Karpas-422 (cell line): Measurements from ENCODE around the gene MYH10. TPM values are rescaled to one million over a fixed set of nuclear protein-coding genes. Genes with fewer than 3 reads are reported as not detected.

Experiments used
- DNase-seq: peaks from one replicate; pipeline ENCODE4 v3.0.0-alpha.2; 2015
- H2AFZ ChIP-seq: fragments of 200-600 bp; sonication (generic); 2 replicates; pipeline ENCODE4 v1.6.1; 2014; ENCODE audit warnings: antibody characterized with exemption, low read length, mixed read lengths
- H3K27ac ChIP-seq: fragments of 200-600 bp; sonication (generic); 2 replicates; pipeline ENCODE4 v1.5.1; 2014; ENCODE audit warnings: mild to moderate bottlenecking, low read length, moderate library complexity
- H3K27me3 ChIP-seq: fragments of 200-600 bp; sonication (generic); 2 replicates; pipeline ENCODE4 v1.6.1; 2014; ENCODE audit warnings: low read length, mixed read lengths
- H3K36me3 ChIP-seq: fragments of 200-600 bp; sonication (generic); 2 replicates; pipeline ENCODE4 v1.6.1; 2014; ENCODE audit warnings: low read length, mixed read lengths; ENCODE audit not compliant: insufficient read depth
- H3K4me1 ChIP-seq: fragments of 200-600 bp; sonication (generic); 2 replicates; pipeline ENCODE4 v1.6.1; 2014; ENCODE audit warnings: mild to moderate bottlenecking, low read length, mixed read lengths
- H3K4me2 ChIP-seq: fragments of 200-600 bp; sonication (generic); 2 replicates; pipeline ENCODE4 v1.6.1; 2014; ENCODE audit warnings: low read length, low read depth, mild to moderate bottlenecking; ENCODE audit not compliant: poor library complexity, severe bottlenecking
- H3K4me3 ChIP-seq: fragments of 200-600 bp; sonication (generic); 2 replicates; pipeline ENCODE4 v1.5.1; 2014; ENCODE audit warnings: mild to moderate bottlenecking, antibody characterized with exemption, low read length, mixed read lengths
- H3K79me2 ChIP-seq: fragments of 200-600 bp; sonication (generic); 2 replicates; pipeline ENCODE4 v1.6.1; 2014; ENCODE audit warnings: mild to moderate bottlenecking, low read length, mixed read lengths
- H3K9ac ChIP-seq: fragments of 200-600 bp; sonication (generic); 2 replicates; pipeline ENCODE4 v1.6.0; 2014; ENCODE audit warnings: low read length
- H3K9me2 ChIP-seq: fragments of 200-600 bp; sonication (generic), shearing (Covaris generic); replicated peaks from 2 replicates; pipeline ENCODE4 v1.6.0; 2014; ENCODE audit warnings: mild to moderate bottlenecking, low read length, moderate library complexity; ENCODE audit not compliant: insufficient read depth
- H3K9me3 ChIP-seq: fragments of 300-700, 200-600 bp; sonication (generic); 2 replicates; pipeline ENCODE4 v1.6.1; 2014; ENCODE audit warnings: low read length, mixed read lengths
- H4K20me1 ChIP-seq: fragments of 200-600 bp; sonication (generic); 2 replicates; pipeline ENCODE4 v1.6.1; 2014; ENCODE audit warnings: mild to moderate bottlenecking, antibody characterized with exemption, low read length, low read depth; ENCODE audit not compliant: insufficient read depth
- total RNA-seq: library from RNA; depleted of rRNA; stranded (reverse); fragments of >200 nt; shearing (Covaris generic); gene quantifications from 2 replicates; pipeline ENCODE4 v1.2.3, GENCODE V29; 2014; ENCODE audit warnings: low replicate concordance

The MYH10 gene
- total RNA-seq, 1 experiment from 2014 or later: not detected

DNA sequence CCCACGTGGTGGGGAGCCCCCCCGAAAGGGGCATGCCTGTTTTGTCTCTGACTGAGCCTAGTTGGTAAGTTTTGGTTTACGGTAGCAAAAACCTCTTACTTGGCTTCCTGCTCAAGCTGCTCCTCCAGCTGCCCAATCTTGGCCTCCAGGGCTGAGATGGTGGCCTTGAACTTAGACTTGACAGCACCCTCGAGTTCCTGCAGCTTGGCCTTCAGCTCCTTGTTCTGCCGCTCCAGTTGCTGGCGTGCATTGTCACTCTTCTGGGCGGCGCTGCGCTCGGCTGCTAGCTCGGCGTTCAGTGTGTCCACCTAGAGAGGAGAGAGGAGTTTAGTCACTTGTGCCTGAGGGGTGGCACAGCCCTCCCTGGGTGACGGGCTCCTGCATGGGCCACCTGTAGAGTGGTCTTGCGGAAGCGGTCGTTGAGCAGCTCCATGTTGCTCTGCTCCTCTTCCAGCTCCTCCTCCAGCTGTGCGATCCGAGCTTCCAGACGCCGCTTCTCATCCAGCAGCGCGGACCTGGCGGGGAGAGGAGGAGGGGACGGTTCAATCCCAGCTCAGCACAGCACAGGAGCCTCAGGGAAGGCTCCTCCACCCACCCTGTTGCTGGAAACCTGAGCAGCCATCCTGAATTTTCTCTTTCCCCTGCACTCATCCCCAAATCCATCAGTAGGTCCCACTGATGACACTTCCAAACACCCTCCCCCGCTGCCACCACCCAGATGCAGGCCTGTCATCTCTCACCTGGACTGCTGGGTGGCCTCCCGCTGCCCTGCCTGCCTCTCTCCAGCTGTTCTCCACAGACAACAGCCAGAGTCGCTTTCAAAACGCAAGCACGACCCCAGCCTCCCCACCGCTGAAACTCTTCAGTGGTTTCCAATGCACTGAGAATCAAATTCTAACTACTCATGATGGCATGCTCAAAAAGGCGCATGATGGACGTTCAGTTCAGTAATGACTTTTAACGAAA lies 150.2 kb downstream of the MYH10 start:
- no peak overlapping the region for H3K27ac ChIP-seq
- no peak overlapping the region for H2AFZ ChIP-seq
- H3K4me3 ChIP-seq: no peak overlapping the region
- peaks cover 9% of the 10 kb centered on the region for H3K9me3 ChIP-seq
- no peaks in the 10 kb centered on the region for H3K4me1 ChIP-seq
- no peaks in the 10 kb centered on the region for H3K9me2 ChIP-seq
- H4K20me1 ChIP-seq: no peaks in the 10 kb centered on the region
- H3K9ac ChIP-seq: no peak overlapping the region
- H3K4me2 ChIP-seq: no peak overlapping the region
- no peaks in the 10 kb centered on the region for H3K27me3 ChIP-seq
- DNase-seq: no peak
- H3K79me2 ChIP-seq: no peaks in the 10 kb centered on the region
- peaks cover 11% of the 10 kb centered on the region for H3K36me3 ChIP-seq

DNA sequence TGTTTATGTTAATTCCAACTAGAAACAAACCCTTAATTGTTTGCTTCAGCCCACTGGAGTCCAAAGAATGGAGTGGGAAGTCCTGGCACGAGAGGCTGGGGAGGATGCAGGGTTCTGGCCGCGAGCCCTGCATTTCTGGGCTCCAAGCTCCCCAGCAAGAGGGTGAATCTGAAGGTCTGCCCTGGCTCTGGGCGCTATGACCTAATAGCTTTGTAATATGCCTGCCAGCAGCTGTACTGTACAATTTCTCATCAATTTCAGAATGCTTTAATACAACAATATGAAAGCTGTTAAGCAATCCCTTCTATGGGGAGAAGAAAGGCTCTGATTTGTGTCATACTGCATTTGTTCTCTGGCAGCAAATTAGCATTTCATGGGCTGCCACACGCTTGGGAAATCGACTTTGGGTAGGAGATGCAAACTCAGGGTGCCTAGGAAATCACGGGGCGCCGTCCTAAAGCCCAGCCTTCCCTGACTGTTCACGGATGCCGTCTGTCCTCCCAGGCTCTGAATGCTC lies 151.0 kb downstream of the MYH10 start:
- DNase-seq: no peak
- no peaks in the 10 kb centered on the region for H4K20me1 ChIP-seq
- no peak overlapping the region for H3K4me3 ChIP-seq
- no peak overlapping the region for H3K27ac ChIP-seq
- no peaks in the 10 kb centered on the region for H3K9me2 ChIP-seq
- H3K36me3 ChIP-seq: peaks cover 13% of the 10 kb centered on the region
- no peak overlapping the region for H3K9ac ChIP-seq
- H3K27me3 ChIP-seq: no peaks in the 10 kb centered on the region
- H3K9me3 ChIP-seq: peaks cover 4% of the 10 kb centered on the region; the same call in 1 of the 2 replicates
- H3K79me2 ChIP-seq: no peaks in the 10 kb centered on the region
- no peak overlapping the region for H2AFZ ChIP-seq
- no peaks in the 10 kb centered on the region for H3K4me1 ChIP-seq
- no peak overlapping the region for H3K4me2 ChIP-seq

DNA sequence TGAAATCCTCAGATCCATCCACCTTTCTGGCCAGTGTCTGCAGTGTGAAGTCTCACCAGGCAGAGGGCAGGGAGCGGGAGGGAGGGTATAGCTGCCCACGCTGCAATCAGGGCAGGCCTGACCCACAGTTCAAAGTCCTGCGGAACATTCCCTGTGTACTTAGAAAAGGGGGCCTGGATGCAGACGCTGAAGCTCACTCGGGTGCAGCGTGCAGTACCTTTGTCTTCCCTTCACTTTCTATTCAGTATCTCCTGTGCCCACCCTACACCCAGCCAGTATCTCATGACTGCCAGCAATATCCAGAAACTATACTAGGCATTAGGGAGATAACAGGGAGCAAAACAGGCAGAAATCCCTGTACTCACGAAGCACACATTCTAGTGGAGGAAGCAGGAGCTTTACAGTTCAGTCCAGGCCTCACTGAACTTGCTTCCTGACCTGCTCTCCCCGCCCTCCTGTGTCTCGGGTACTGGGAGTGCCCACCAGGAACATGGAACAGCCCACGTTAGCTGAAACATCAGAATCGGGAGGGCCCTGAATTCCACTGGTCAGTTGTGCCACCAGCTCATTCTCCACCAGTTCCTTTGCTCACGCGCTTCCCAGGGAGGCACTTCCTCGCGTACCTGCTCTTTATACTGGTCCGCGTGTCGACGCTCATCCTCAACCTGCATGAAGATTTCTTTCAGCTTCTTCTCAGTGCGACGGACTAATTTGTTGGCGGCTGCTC lies 152.6 kb downstream of the MYH10 start:
- H3K9me3 ChIP-seq: no peaks in the 10 kb centered on the region; the same call in 1 of the 2 replicates
- peaks cover 13% of the 10 kb centered on the region for H3K36me3 ChIP-seq
- H3K9ac ChIP-seq: no peak overlapping the region
- H3K27me3 ChIP-seq: no peaks in the 10 kb centered on the region
- no peak overlapping the region for H3K27ac ChIP-seq
- no peaks in the 10 kb centered on the region for H4K20me1 ChIP-seq
- no peaks in the 10 kb centered on the region for H3K4me1 ChIP-seq
- H3K9me2 ChIP-seq: no peaks in the 10 kb centered on the region
- no peak overlapping the region for H3K4me3 ChIP-seq
- DNase-seq: no peak
- H3K4me2 ChIP-seq: no peak overlapping the region
- H2AFZ ChIP-seq: no peak overlapping the region
- no peaks in the 10 kb centered on the region for H3K79me2 ChIP-seq

DNA sequence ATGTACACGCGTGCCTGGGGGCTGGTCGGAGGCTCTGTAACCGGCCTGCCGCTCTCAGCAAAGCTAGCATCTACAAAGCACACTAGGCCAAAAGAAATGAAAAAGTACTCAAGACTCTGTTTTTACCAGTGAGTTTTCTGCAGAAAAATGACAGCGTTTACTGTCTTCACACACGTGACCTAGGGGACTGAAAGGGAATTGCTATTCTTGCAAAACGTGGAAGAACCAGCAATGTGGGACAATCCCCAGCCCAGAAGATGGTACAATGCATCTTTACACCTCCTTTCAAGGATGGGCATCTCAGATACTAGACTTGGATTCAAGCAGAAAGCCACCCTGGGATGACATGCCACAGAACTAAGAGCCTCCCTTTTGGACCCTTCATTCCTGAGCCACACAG lies 153.4 kb downstream of the MYH10 start:
- Histone ChIP-seq H2AFZ (no peak overlapping the region), H3K36me3 (peaks cover 9% of the 10 kb centered on the region), H3K4me3 (no peak overlapping the region), H3K9ac (no peak overlapping the region), H3K79me2 (no peaks in the 10 kb centered on the region), H3K27ac (no peak overlapping the region), H3K27me3 (no peaks in the 10 kb centered on the region), H3K9me2 (no peaks in the 10 kb centered on the region), H3K4me1 (no peaks in the 10 kb centered on the region), H3K9me3 (no peaks in the 10 kb centered on the region; the same call in 1 of the 2 replicates), H3K4me2 (no peak overlapping the region), H4K20me1 (no peaks in the 10 kb centered on the region)
- no peak for DNase-seq

DNA sequence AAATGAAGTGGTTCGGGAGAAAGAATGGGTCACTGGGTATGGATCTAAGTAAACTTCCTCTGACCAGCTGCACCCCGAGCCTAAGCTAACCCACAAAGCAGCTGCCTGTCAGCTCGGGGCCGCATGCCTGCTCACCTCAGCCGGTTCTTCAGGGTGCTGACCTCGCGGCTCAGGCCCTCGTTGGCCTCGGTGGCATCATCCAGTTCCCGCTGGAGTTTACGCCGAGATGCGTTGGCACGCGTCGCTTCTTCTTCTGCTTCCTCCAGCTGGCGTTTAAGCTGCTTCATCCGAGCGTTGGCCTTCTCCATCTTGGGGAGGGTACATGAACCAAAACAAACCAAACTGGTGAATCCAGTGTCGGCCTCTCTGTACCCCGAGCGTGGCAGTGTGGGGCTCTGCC lies 153.8 kb downstream of the MYH10 start:
- Histone ChIP-seq H3K9me3 (no peaks in the 10 kb centered on the region; the same call in 1 of the 2 replicates), H3K36me3 (peaks cover 9% of the 10 kb centered on the region)

DNA sequence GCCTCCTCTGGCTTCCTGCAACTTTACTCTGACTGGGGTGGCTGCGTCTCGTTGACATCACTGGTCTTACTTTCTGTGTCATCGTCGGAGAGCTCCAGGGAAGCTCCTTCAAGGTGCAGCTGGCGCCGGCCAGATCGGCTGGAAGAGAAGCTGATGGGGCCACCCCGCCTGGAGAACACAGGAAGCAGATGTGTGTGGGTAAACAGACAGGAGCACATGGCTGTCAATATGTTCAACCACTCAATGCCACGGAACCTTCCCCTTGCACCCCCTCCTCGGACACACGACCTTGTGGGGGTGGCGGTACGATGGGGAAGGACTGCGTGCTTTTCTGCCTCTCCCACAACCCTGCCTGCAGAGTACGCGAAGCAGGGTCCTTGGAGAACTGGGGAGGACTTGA lies 154.7 kb downstream of the MYH10 start:
- Histone ChIP-seq H3K4me1 (no peaks in the 10 kb centered on the region), H3K4me2 (no peak overlapping the region), H3K9me2 (no peaks in the 10 kb centered on the region), H4K20me1 (no peaks in the 10 kb centered on the region), H3K9me3 (no peaks in the 10 kb centered on the region), H2AFZ (no peak overlapping the region), H3K79me2 (no peaks in the 10 kb centered on the region), H3K36me3 (peaks cover 9% of the 10 kb centered on the region), H3K27me3 (no peaks in the 10 kb centered on the region), H3K27ac (no peak overlapping the region), H3K9ac (no peak overlapping the region), H3K4me3 (no peak overlapping the region)
- no peak for DNase-seq

More for the DNA sequence above, 153.8 kb downstream of the MYH10 start:
- Histone ChIP-seq H3K27me3 (no peaks in the 10 kb centered on the region), H4K20me1 (no peaks in the 10 kb centered on the region), H3K4me3 (no peak overlapping the region), H3K79me2 (no peaks in the 10 kb centered on the region), H3K4me2 (no peak overlapping the region), H3K27ac (no peak overlapping the region), H2AFZ (no peak overlapping the region), H3K9ac (no peak overlapping the region), H3K4me1 (no peaks in the 10 kb centered on the region), H3K9me2 (no peaks in the 10 kb centered on the region)
- DNase-seq: no peak

DNA sequence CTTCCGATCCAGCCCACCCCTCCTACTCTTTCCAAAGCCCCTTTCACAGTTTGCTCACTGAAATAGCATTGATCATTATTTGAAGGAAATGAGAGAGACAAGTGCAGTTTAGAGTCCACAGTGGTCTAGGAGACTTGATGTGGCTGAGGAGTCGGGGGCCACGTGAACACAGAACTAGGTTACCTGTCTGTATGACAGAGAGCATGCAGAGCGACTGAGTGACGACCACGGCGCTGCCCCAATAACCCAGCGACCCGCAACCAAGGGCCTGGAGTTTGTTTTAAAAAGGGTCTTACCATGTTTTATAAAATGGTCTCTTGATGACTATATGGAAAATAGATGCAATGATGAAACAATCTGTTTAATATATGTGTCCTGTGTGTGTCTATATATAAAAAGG lies 155.3 kb downstream of the MYH10 start:
- no peak overlapping the region for H3K4me2 ChIP-seq
- peaks cover 9% of the 10 kb centered on the region for H3K36me3 ChIP-seq
- no peaks in the 10 kb centered on the region for H3K27me3 ChIP-seq
- no peak for DNase-seq
- no peaks in the 10 kb centered on the region for H3K9me3 ChIP-seq
- no peaks in the 10 kb centered on the region for H3K79me2 ChIP-seq
- H3K27ac ChIP-seq: no peak overlapping the region
- H2AFZ ChIP-seq: no peak overlapping the region
- no peaks in the 10 kb centered on the region for H4K20me1 ChIP-seq
- H3K9me2 ChIP-seq: no peaks in the 10 kb centered on the region
- no peaks in the 10 kb centered on the region for H3K4me1 ChIP-seq
- H3K4me3 ChIP-seq: no peak overlapping the region
- no peak overlapping the region for H3K9ac ChIP-seq

DNA sequence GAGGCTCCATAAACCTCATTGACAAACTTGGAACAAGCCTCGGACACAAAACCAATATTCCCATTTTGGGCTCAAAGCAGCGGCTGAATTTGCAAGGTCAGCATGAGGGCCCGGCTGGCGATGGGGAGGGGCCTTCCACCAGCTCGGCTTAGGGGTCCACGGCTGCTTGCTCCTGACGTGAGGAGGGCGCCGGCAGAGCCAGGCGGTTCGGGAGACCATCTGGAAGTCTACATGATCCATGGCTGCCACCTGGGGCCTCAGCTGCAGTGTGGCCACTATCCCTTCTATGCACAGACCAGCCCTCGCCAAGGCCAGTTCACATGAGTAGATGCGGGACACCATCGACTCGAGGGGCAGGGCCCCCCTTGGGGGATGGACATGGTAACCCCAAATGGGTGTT lies 155.7 kb downstream of the MYH10 start:
- Histone ChIP-seq H3K9me2 (no peaks in the 10 kb centered on the region), H3K4me1 (no peaks in the 10 kb centered on the region), H3K27ac (no peak overlapping the region), H3K4me3 (no peak overlapping the region), H3K9me3 (no peaks in the 10 kb centered on the region), H3K9ac (no peak overlapping the region), H3K27me3 (no peaks in the 10 kb centered on the region), H3K79me2 (no peaks in the 10 kb centered on the region), H4K20me1 (no peaks in the 10 kb centered on the region), H2AFZ (no peak overlapping the region), H3K4me2 (no peak overlapping the region), H3K36me3 (peaks cover 9% of the 10 kb centered on the region; the same call in 1 of the 2 replicates)
- DNase-seq: no peak
